ENCODE measurements around the gene NR2C2.

NR2C2 gene

GRCh38 chr3:15032650-15033049, 85.3 kb downstream of the NR2C2 start:
- no peak for DNase-seq

GRCh38 chr3:15033103-15033502, 85.7 kb downstream of the NR2C2 start:
- no peak for DNase-seq

- DNase-seq: no peak
Measured at GRCh38 chr3:15038306-15038705, 90.9 kb downstream of the NR2C2 start.

- DNase-seq: no peak
Measured at GRCh38 chr3:15040844-15041243, 93.5 kb downstream of the NR2C2 start.

- DNase-seq: no peak
Measured at GRCh38 chr3:15041950-15042349, 94.6 kb downstream of the NR2C2 start.

GRCh38 chr3:15042936-15043335, 95.6 kb downstream of the NR2C2 start:
- peak; percentile 52 for DNase-seq

- DNase-seq: peak; percentile 16
Measured at GRCh38 chr3:15043408-15044171, 96.2 kb downstream of the NR2C2 start.

- DNase-seq: no peak
Measured at GRCh38 chr3:15044326-15044725, 96.9 kb downstream of the NR2C2 start.

GRCh38 chr3:15045667-15046066, 98.3 kb downstream of the NR2C2 start:
- DNase-seq: no peak

GRCh38 chr3:15049584-15049983, 102.2 kb downstream of the NR2C2 start:
- no peak for DNase-seq

- DNase-seq: no peak
Measured at GRCh38 chr3:15050405-15051092, 103.2 kb downstream of the NR2C2 start.

- peak; percentile 25 for DNase-seq
Measured at GRCh38 chr3:15051531-15051930, 104.1 kb downstream of the NR2C2 start.

- no peak for DNase-seq
Measured at GRCh38 chr3:15052335-15053242, 105.2 kb downstream of the NR2C2 start.

- DNase-seq: no peak
Measured at GRCh38 chr3:15053541-15053940, 106.2 kb downstream of the NR2C2 start.

GRCh38 chr3:15055019-15055557, 107.7 kb downstream of the NR2C2 start:
- no peak for DNase-seq

GRCh38 chr3:15056676-15057404, 109.5 kb downstream of the NR2C2 start:
- no peak for DNase-seq

GRCh38 chr3:15060029-15060428, 112.6 kb downstream of the NR2C2 start:
- DNase-seq: no peak

GRCh38 chr3:15063238-15063637, 115.9 kb downstream of the NR2C2 start:
- no peak for DNase-seq

GRCh38 chr3:15063656-15064286, 116.4 kb downstream of the NR2C2 start:
- no peak for DNase-seq

- DNase-seq: peak; percentile 18
Measured at GRCh38 chr3:15064299-15064834, 117.0 kb downstream of the NR2C2 start.

- peak; percentile 90 for DNase-seq
Measured at GRCh38 chr3:15064835-15065549, 117.6 kb downstream of the NR2C2 start, which contains the start of gene MRPS25. Gene MRPS25, minus strand, starts transcription at chr3:15065315. Its CDS starts 121 bp downstream, at chr3:15065194.
